ENCODE data around the gene NFYB.
"Not testable (repeated sequence)": the region's sequence is repeated elsewhere in the genome, so short reads cannot be mapped to it uniquely, and the experiment has no call there.

Gene NFYB

GRCh38 chr12:104114834-104115586 lies 23.0 kb downstream of the NFYB start:
- not testable (repeated sequence) for DNase-seq (ENCODE audit: low read depth in 2 of 2)

- no peak for DNase-seq (ENCODE audit: low read depth in 2 of 2)
Observed at GRCh38 chr12:104109446-104110271, 28.4 kb downstream of the NFYB start.

DNA sequence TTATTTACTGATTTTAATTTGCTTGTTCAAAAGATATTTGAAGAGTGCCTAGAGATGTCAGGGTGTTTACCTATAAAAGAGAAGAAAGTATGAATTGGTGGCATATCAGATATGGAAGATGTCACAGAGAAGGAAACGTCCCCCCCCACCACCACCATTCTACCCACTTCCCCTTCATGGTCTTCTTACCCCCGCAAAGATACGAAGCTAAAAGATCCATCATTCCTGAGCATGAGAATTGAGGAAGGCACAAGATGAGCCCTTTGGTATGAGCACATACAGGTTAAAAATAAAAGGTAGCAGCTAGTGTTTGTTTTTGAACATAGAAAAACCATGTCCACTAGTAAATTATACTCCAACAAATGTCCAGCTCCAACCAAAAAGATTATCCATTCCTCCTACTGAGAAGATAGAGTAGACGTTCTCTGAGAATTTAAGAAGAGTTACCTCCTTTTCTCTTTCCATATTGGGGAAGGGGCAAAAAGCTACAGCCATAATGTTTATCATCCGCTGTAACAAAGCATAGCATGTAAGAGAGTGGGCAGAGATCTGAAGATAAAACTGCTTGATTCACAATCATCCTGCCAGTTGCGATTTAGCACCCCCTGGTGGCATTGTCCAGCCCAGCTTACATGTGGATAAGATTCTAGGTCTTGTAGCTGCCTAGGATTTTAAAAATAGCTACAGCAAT lies 29.1 kb downstream of the NFYB start:
- peak; percentile 83 to 84 for DNase-seq (ENCODE audit: low read depth in 2 of 2)

DNA sequence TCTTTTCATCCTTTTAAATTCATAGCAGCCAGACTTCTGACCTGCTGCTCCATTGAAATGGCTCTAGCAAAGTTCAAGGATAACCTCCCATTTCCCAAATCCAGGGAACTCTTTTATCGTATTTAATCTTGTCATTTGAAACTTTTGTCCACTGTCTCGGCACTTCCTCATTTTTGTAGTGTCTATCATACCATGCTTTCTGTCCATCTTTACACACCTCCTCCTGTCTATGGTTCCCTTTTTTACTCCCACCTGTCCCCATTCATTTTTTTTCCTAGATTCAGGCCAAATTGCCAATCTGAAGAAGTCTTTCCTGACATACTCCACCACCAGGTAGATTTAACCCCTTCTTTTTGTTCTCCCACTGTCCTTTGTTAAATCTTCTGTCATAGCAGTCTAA lies 31.0 kb downstream of the NFYB start:
- DNase-seq (ENCODE audit: low read depth in 2 of 2): no peak

- no peak for DNase-seq (ENCODE audit: low read depth in 2 of 2)
Observed at GRCh38 chr12:104105461-104105860, 32.5 kb downstream of the NFYB start.

- DNase-seq (ENCODE audit: low read depth in 2 of 2): no peak
Observed at GRCh38 chr12:104097954-104098353, 40.1 kb downstream of the NFYB start.

- DNase-seq (ENCODE audit: low read depth in 2 of 2): no peak
Observed at GRCh38 chr12:104095289-104095688, 42.7 kb downstream of the NFYB start.

- no peak for DNase-seq (ENCODE audit: low read depth in 2 of 2)
Observed at GRCh38 chr12:104094284-104094683, 43.7 kb downstream of the NFYB start.

GRCh38 chr12:104091136-104091535 lies 46.9 kb downstream of the NFYB start:
- no peak for DNase-seq (ENCODE audit: low read depth in 2 of 2)

DNA sequence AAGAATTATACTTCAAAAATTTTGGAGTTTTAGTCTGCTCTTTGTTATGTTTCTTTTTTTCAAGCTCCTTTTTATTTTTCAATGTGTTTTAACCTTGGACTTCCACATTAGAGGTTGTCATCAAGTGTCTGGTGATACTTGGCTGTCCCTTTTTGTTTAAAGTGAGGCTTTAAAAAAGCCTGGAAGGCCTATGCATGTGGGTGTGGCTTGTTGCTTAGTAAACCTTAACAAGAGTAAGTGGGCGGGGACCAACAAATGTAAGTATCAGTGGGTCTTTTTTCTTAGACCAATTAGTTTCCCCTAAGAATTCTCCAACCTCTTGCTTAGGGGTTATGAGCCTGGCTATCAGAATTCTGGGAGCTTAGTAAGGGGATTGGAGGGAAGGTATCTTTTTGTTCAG lies 47.3 kb downstream of the NFYB start:
- no peak for DNase-seq (ENCODE audit: low read depth in 2 of 2)

DNA sequence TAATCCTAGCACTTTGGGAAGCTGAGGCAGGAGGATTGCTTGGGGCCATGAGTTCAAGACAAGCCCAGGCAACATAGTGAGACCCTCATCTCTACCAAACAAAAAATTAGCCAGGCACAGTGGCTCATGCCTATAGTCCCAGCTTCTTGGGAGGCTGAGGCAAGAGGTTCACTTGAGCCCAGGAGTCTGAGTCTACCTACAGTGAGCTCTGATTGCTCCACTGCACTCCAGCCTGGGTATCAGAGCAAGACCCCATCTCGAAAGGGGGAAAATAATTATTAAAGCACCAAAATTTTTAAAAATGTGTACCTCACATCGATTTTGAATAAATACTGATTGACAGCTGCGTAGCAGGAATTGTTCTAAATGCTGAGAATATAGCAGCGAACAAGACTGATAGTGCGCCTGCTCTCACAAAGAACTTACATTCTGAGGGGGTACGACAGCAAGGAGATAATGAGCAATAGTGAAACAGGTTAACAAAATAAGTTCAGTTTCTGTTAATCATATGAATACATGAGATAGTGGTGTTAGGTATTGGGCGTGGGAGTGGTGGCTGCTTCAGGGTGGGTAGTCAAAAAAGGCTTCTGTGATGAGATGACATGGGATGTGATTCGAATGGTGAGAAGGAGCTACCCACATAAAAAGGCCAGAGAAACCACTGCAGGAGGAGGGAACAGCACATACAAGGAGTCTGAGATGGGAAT lies 54.1 kb downstream of the NFYB start:
- peak; percentile 8 to 16 for DNase-seq (ENCODE audit: low read depth in 2 of 2)

DNA sequence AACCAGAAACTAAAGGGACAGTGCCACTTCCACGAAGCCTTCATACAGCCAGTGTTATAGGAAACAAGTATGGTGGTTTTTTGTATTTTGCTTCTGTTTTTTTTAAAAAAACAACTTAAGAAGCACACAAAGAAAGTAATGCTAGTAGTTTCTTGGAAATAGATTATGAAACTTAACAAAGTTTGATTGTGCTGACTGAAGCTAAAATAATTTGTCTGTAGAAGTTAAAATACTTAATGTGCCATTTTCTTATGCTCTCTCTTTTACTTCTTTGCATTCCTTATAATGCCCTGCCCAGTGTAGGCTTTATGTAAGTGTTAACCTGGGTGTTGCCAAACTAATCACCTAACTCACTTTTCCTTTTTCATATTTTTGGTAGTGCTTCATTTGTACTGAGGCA lies 57.2 kb downstream of the NFYB start:
- no peak for DNase-seq (ENCODE audit: low read depth in 2 of 2)

- no peak for DNase-seq (ENCODE audit: low read depth in 2 of 2)
Observed at GRCh38 chr12:104079024-104079423, 59.0 kb downstream of the NFYB start.

GRCh38 chr12:104073699-104074098 lies 64.3 kb downstream of the NFYB start:
- DNase-seq (ENCODE audit: low read depth in 2 of 2): no peak

DNA sequence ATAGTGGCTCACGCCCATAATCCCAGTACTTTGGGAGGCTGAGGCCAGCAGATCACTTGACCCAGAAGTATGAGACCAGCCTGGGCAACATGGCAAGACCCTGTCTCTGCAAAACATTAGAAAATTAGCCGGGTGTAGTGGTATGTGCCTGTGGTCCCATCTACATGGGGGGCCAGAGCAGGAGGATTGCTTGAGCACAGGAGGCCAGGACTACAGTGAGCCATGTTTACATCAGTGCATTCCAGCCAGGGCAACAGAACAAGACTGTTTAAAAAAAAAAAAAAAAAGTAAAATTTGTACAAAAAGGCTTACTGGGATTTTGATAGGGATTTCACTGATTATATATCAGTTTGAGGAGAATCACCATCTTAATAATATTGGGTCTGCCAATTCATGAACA lies 65.9 kb downstream of the NFYB start:
- no peak for DNase-seq (ENCODE audit: low read depth in 2 of 2)

All from activated CD4-positive, alpha-beta T cell treated with anti-CD3 and anti-CD28 coated beads for 24 hours (primary cell).